ENCODE results near the gene ADRA1B. TPM values are rescaled to one million over a fixed set of nuclear protein-coding genes. Genes with fewer than 3 reads are reported as not detected.

Gene ADRA1B
- total RNA-seq, 1 experiment from 2014 or later, result not detected

DNA sequence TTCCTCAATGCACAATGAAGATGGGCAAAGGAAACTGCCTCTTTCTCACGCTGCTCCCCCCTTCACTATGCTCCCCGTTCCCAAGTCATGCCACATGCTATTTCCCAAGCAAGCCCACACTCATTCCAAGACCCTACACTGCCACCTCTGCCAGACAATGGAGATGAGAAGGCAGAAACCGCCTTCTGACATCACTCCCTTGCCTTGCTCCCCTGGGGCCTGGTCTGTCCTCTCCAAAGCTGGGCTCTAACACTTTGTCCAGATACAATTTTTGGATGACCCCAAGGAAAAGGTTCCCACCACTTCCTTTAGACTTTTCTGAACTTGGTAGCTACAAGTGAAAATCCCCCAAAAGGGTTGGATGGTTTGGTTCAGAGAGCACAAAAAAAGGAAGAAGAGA is 7.2 kb upstream of the ADRA1B start:
- H2BK15ac ChIP-seq (ENCODE audit: low read depth, low read length), result no peak overlapping the region
- no peak overlapping the region for H2BK120ac ChIP-seq (ENCODE audit: low read depth, low read length, poor library complexity, severe bottlenecking)
- no peaks in the 10 kb centered on the region for H3K27me3 ChIP-seq (ENCODE audit: insufficient read depth, low read length)
- no peaks in the 10 kb centered on the region for H3K9me3 Mint-ChIP-seq
- no peak overlapping the region for H4K91ac ChIP-seq (ENCODE audit: insufficient read length, low read depth, low read length)
- no peaks in the 10 kb centered on the region for H4K20me1 ChIP-seq (ENCODE audit: control insufficient read depth, insufficient read depth, insufficient read length)
- H3K79me2 ChIP-seq (ENCODE audit: insufficient read depth, low read length), result no peaks in the 10 kb centered on the region
- no peak overlapping the region for H3K56ac ChIP-seq (ENCODE audit: insufficient read length, low read depth, low read length)
- no peak overlapping the region for H4K8ac ChIP-seq (replicated peaks; ENCODE audit: insufficient read length, low read depth, low read length)
- no peak overlapping the region for H4K5ac ChIP-seq (ENCODE audit: insufficient read length, low read depth, low read length)
- no peak overlapping the region for H3K23ac ChIP-seq (ENCODE audit: insufficient read length, low read depth, low read length)
- H3K79me1 ChIP-seq (ENCODE audit: insufficient read depth, low read depth, low read length, poor library complexity, severe bottlenecking), result no peaks in the 10 kb centered on the region
- peaks cover 13 to 19% of the 10 kb centered on the region in 2 experiments for H3K4me1 Mint-ChIP-seq
- H3K23me2 ChIP-seq (ENCODE audit: insufficient read length, low read depth, low read length, poor library complexity, severe bottlenecking), result no peaks in the 10 kb centered on the region
- H3K36me3 Mint-ChIP-seq (ENCODE audit: insufficient read depth in 1 of 3, low read depth in 3 of 3), result no peaks in the 10 kb centered on the region
- H3K9ac ChIP-seq (ENCODE audit: extremely low read depth, insufficient read length, low read length), result no peak overlapping the region
- no peak overlapping the region for H2BK12ac ChIP-seq (ENCODE audit: insufficient read length, low read depth, low read length)
- H3T11ph ChIP-seq (ENCODE audit: low read length), result no peak overlapping the region
- no peak overlapping the region for H3K18ac ChIP-seq (ENCODE audit: insufficient read length, low read depth, low read length)
- no peak overlapping the region for H2BK20ac ChIP-seq (ENCODE audit: low read depth, low read length, poor library complexity, severe bottlenecking)
- H3K4me1 ChIP-seq (ENCODE audit: insufficient read depth, low read length), result no peaks in the 10 kb centered on the region
- no peak overlapping the region for H3K27ac ChIP-seq (ENCODE audit: insufficient read length, low read depth, low read length)
- H2BK5ac ChIP-seq (ENCODE audit: insufficient read length, low read length), result no peak overlapping the region
- H2AFZ ChIP-seq (ENCODE audit: low read length), result no peak overlapping the region
- H2AK5ac ChIP-seq (ENCODE audit: insufficient read length, low read length), result no peak overlapping the region
- WGBS (ENCODE audit: extremely low coverage, insufficient read length, low lambda C conversion rate), result no CpG with 5 or more reads among the region's 3 CpGs
- no peaks in the 10 kb centered on the region for H3K9me3 ChIP-seq (ENCODE audit: control insufficient read depth, low read depth, low read length)
- no peak overlapping the region for H3K4ac ChIP-seq (ENCODE audit: low read depth, low read length)
- TF ChIP-seq, protein P1, sequence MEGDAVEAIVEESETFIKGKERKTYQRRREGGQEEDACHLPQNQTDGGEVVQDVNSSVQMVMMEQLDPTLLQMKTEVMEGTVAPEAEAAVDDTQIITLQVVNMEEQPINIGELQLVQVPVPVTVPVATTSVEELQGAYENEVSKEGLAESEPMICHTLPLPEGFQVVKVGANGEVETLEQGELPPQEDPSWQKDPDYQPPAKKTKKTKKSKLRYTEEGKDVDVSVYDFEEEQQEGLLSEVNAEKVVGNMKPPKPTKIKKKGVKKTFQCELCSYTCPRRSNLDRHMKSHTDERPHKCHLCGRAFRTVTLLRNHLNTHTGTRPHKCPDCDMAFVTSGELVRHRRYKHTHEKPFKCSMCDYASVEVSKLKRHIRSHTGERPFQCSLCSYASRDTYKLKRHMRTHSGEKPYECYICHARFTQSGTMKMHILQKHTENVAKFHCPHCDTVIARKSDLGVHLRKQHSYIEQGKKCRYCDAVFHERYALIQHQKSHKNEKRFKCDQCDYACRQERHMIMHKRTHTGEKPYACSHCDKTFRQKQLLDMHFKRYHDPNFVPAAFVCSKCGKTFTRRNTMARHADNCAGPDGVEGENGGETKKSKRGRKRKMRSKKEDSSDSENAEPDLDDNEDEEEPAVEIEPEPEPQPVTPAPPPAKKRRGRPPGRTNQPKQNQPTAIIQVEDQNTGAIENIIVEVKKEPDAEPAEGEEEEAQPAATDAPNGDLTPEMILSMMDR (conservative IDR thresholded peaks at IDR 0.05), result no peak
- peaks cover 9% of the 10 kb centered on the region for H3K27me3 Mint-ChIP-seq (ENCODE audit: low read depth)
- H3K4me2 ChIP-seq (ENCODE audit: insufficient read depth, insufficient read length, low read length), result no peak overlapping the region
- H3K27ac Mint-ChIP-seq, result no peak overlapping the region; a peak in 1 of 7 replicates
- H3K4me3 Mint-ChIP-seq, result no peak overlapping the region
- no peak for DNase-seq
- H3K14ac ChIP-seq (ENCODE audit: insufficient read depth, low read length), result peak overlapping the region; percentile 22; the same call in 1 of the 2 replicates
